BLaER1 treated with 17β-estradiol and CSF1 and Interleukin-3, amounts not matched to agents 10 nM and 100 nM (cell line): ENCODE measurements around the gene CTU1.

Experiments
- H3K27ac ChIP-seq, 11 experiments: shearing (Covaris generic); formaldehyde crosslinking; 2 replicates each; pipeline ENCODE4 v1.8.1; 2022
- H3K27me3 ChIP-seq, 11 experiments: shearing (Covaris generic); formaldehyde crosslinking; 2 replicates each; pipeline ENCODE4 v1.8.1; 2022
- H3K36me3 ChIP-seq, 11 experiments: shearing (Covaris generic); formaldehyde crosslinking; 2 replicates each; pipeline ENCODE4 v1.8.1; 2022
- H3K4me1 ChIP-seq, 10 experiments: shearing (Covaris generic); formaldehyde crosslinking; 2 replicates each; pipeline ENCODE4 v1.8.1; 2022
- H3K4me2 ChIP-seq, 11 experiments: shearing (Covaris generic); formaldehyde crosslinking; 2 replicates each; pipeline ENCODE4 v1.8.1; 2022
- H3K4me3 ChIP-seq, 10 experiments: shearing (Covaris generic); formaldehyde crosslinking; 2 replicates each; pipeline ENCODE4 v1.8.1; 2022
- H3K9ac ChIP-seq, 11 experiments: shearing (Covaris generic); formaldehyde crosslinking; 2 replicates each; pipeline ENCODE4 v1.8.1; 2022
- H3K9me3 ChIP-seq, 11 experiments: shearing (Covaris generic); formaldehyde crosslinking; replicated peaks in 1 of 11; 2 replicates each; pipeline ENCODE4 v1.8.1; 2022
- H4K20me1 ChIP-seq, 11 experiments: shearing (Covaris generic); formaldehyde crosslinking; 2 replicates each; pipeline ENCODE4 v1.8.1; 2022
- Cebpa-rat ChIP-seq, 11 experiments: shearing (Covaris generic); IDR thresholded peaks; 2 replicates each; pipeline ENCODE4 v1.8.1; 2022

CTU1 gene

GRCh38 chr19:51082611-51083010, 25.6 kb downstream of the CTU1 start, which contains the start of gene KLK14:
Gene KLK14 (minus strand): TSS chr19:51082887. CDS start chr19:51082614, 273 bp downstream.
- Histone ChIP-seq H3K4me3 (no peak within 1 kb of the TSS), H3K27ac (no peak within 1 kb of the TSS), H4K20me1 (peaks cover 0 to 15% (median 5%) of the 10 kb centered on the region in 11 experiments; a peak in 7 of 22 replicates), H3K9me3 (no peaks in the 10 kb centered on the region), H3K27me3 (no peaks in the 10 kb centered on the region), H3K4me1 (peaks cover 0 to 12% (median 6%) of the 10 kb centered on the region in 10 experiments; a peak in 6 of 20 replicates), H3K9ac (no peak within 1 kb of the TSS), H3K36me3 (peaks cover 4 to 66% (median 16%) of the 10 kb centered on the region in 11 experiments; a peak in 15 of 22 replicates), H3K4me2 (no peak within 1 kb of the TSS)
- no peak for TF ChIP-seq Cebpa-rat (IDR thresholded peaks at IDR 0.05)

GRCh38 chr19:51081476-51081875, 26.7 kb downstream of the CTU1 start:
- H3K27me3 ChIP-seq: no peaks in the 10 kb centered on the region
- no peak overlapping the region for H3K27ac ChIP-seq
- H4K20me1 ChIP-seq: peaks cover 0 to 6% (median under 1%) of the 10 kb centered on the region in 11 experiments; a peak in 6 of 22 replicates
- peaks cover 5 to 56% (median 21%) of the 10 kb centered on the region in 11 experiments; a peak in 14 of 22 replicates for H3K36me3 ChIP-seq
- TF ChIP-seq Cebpa-rat (IDR thresholded peaks at IDR 0.05): no peak
- no peaks in the 10 kb centered on the region for H3K9me3 ChIP-seq
- peaks cover 0 to 6% (median 4%) of the 10 kb centered on the region in 10 experiments; a peak in 6 of 20 replicates for H3K4me1 ChIP-seq
- no peak overlapping the region for H3K9ac ChIP-seq
- H3K4me3 ChIP-seq: no peak overlapping the region
- H3K4me2 ChIP-seq: no peak overlapping the region

GRCh38 chr19:51079481-51080110, 28.6 kb downstream of the CTU1 start:
- Histone ChIP-seq H3K4me1 (no peaks in the 10 kb centered on the region), H3K27me3 (no peaks in the 10 kb centered on the region), H3K36me3 (peaks cover 5 to 41% (median 16%) of the 10 kb centered on the region in 11 experiments; a peak in 11 of 22 replicates), H3K9me3 (peaks cover under 1 to 5% (median 4%) of the 10 kb centered on the region in 11 experiments; a peak in 15 of 22 replicates), H3K9ac (no peak overlapping the region), H3K4me2 (no peak overlapping the region), H3K27ac (no peak overlapping the region), H4K20me1 (peaks cover 0 to 2% (median 0%) of the 10 kb centered on the region in 11 experiments; a peak in 2 of 22 replicates), H3K4me3 (no peak overlapping the region)
- no peak for TF ChIP-seq Cebpa-rat (IDR thresholded peaks at IDR 0.05)

GRCh38 chr19:51078731-51079130, 29.5 kb downstream of the CTU1 start:
- TF ChIP-seq Cebpa-rat (IDR thresholded peaks at IDR 0.05): no peak
- Histone ChIP-seq H3K4me2 (no peak overlapping the region), H3K9me3 (peaks cover 9 to 14% (median 13%) of the 10 kb centered on the region in 11 experiments), H3K9ac (no peak overlapping the region), H3K4me3 (no peak overlapping the region), H3K27me3 (no peaks in the 10 kb centered on the region), H4K20me1 (no peaks in the 10 kb centered on the region; a peak in 1 of 22 replicates), H3K27ac (no peak overlapping the region), H3K36me3 (peaks cover 5 to 41% (median 16%) of the 10 kb centered on the region in 11 experiments; a peak in 11 of 22 replicates), H3K4me1 (no peaks in the 10 kb centered on the region)

GRCh38 chr19:51078104-51078503, 30.1 kb downstream of the CTU1 start:
- Histone ChIP-seq H3K4me1 (no peaks in the 10 kb centered on the region), H3K9ac (no peak overlapping the region), H3K27me3 (no peaks in the 10 kb centered on the region), H3K4me2 (no peak overlapping the region), H3K4me3 (no peak overlapping the region), H3K27ac (no peak overlapping the region), H3K9me3 (peaks cover 15 to 20% (median 19%) of the 10 kb centered on the region in 11 experiments), H3K36me3 (peaks cover 5 to 41% (median 16%) of the 10 kb centered on the region in 11 experiments; a peak in 11 of 22 replicates), H4K20me1 (no peaks in the 10 kb centered on the region; a peak in 1 of 22 replicates)
- no peak for TF ChIP-seq Cebpa-rat (IDR thresholded peaks at IDR 0.05)

GRCh38 chr19:51076631-51077213, 31.5 kb downstream of the CTU1 start:
- no peak overlapping the region for H3K9ac ChIP-seq
- H3K4me1 ChIP-seq: no peaks in the 10 kb centered on the region
- no peak overlapping the region for H3K27ac ChIP-seq
- H3K4me3 ChIP-seq: no peak overlapping the region
- H3K9me3 ChIP-seq: peaks cover 18 to 25% (median 23%) of the 10 kb centered on the region in 11 experiments
- H4K20me1 ChIP-seq: no peaks in the 10 kb centered on the region; a peak in 1 of 22 replicates
- H3K4me2 ChIP-seq: no peak overlapping the region
- H3K36me3 ChIP-seq: peaks cover 5 to 31% (median 16%) of the 10 kb centered on the region in 11 experiments; a peak in 11 of 22 replicates
- no peaks in the 10 kb centered on the region for H3K27me3 ChIP-seq
- no peak for TF ChIP-seq Cebpa-rat (IDR thresholded peaks at IDR 0.05)

GRCh38 chr19:51075998-51076397, 32.2 kb downstream of the CTU1 start:
- Histone ChIP-seq H3K9me3 (peaks cover 18 to 25% (median 23%) of the 10 kb centered on the region in 11 experiments), H4K20me1 (no peaks in the 10 kb centered on the region), H3K4me1 (no peaks in the 10 kb centered on the region), H3K4me3 (no peak overlapping the region), H3K4me2 (no peak overlapping the region), H3K27ac (no peak overlapping the region), H3K9ac (no peak overlapping the region), H3K27me3 (no peaks in the 10 kb centered on the region), H3K36me3 (peaks cover under 1 to 23% (median 9%) of the 10 kb centered on the region in 11 experiments; a peak in 8 of 22 replicates)
- no peak for TF ChIP-seq Cebpa-rat (IDR thresholded peaks at IDR 0.05)

- no peak for TF ChIP-seq Cebpa-rat (IDR thresholded peaks at IDR 0.05)
- Histone ChIP-seq H3K4me1 (no peaks in the 10 kb centered on the region), H3K27me3 (no peaks in the 10 kb centered on the region), H3K36me3 (no peaks in the 10 kb centered on the region), H3K4me2 (no peak overlapping the region), H4K20me1 (no peaks in the 10 kb centered on the region), H3K9ac (no peak overlapping the region), H3K4me3 (no peak overlapping the region), H3K9me3 (peaks cover 18 to 25% (median 23%) of the 10 kb centered on the region in 11 experiments), H3K27ac (no peak overlapping the region)
These were observed 37.2 kb downstream of the CTU1 start for GRCh38 chr19:51071095-51071405.

GRCh38 chr19:51070334-51071094, 37.7 kb downstream of the CTU1 start:
- no peaks in the 10 kb centered on the region for H3K36me3 ChIP-seq
- no peak overlapping the region for H3K4me2 ChIP-seq
- H4K20me1 ChIP-seq: no peaks in the 10 kb centered on the region
- TF ChIP-seq Cebpa-rat (IDR thresholded peaks at IDR 0.05): no peak
- peaks cover 18 to 25% (median 23%) of the 10 kb centered on the region in 11 experiments for H3K9me3 ChIP-seq
- no peaks in the 10 kb centered on the region for H3K27me3 ChIP-seq
- H3K9ac ChIP-seq: no peak overlapping the region
- no peaks in the 10 kb centered on the region for H3K4me1 ChIP-seq
- no peak overlapping the region for H3K27ac ChIP-seq
- H3K4me3 ChIP-seq: no peak overlapping the region
